ENCODE data around the gene MTIF3. TPM values are rescaled to one million over a fixed set of nuclear protein-coding genes. Genes with fewer than 3 reads are reported as not detected.

MTIF3 gene
- total RNA-seq, 1 experiment from 2014 or later = 31.6 TPM

DNA sequence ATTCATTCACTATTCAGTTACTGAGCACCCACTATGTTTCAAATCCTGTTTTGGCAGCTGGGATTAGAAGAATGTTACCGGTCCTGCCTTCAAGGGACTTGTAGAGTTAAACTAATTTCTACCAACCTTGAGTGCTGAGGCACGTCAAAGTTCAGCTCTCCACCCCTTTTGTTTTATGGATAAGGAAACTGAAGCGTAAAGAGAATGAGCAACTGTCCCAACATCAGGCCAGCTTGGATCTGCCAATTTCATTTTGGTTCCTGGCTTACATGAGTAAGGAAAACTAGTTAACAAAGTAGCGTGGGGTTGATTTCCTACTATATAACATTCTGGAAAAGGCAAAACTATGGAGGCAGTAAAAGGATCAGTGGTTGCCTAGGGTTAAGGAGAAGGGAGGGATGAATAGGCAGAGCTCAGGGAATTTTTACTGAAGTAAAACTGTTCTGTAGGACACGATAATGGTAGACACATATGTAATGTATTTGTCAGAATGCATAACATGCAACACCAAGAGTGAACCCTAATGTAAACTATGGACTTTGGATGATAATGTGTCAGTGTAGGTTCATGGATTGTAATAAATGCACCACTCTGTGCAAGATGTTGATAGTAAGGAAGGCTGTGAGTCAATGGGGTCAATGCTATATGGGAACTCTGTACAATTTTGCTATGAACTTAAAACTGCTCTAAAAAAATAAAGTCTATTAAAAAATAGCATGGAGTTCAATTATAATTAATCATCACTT lies 19.9 kb upstream of the MTIF3 start:
- no peak overlapping the region for H2AK5ac ChIP-seq (ENCODE audit: insufficient read length, low read length)
- H2BK12ac ChIP-seq (ENCODE audit: insufficient read length, low read depth, low read length) = no peak overlapping the region
- no peak overlapping the region for H3T11ph ChIP-seq (ENCODE audit: low read length)
- Mint-ChIP-seq H3K27me3 (ENCODE audit: low read depth) (peaks cover 2% of the 10 kb centered on the region), H3K4me3 (no peak overlapping the region), H3K9me3 (peaks cover 0 to 3% of the 10 kb centered on the region in 2 experiments; a peak in 1 of 5 replicates), H3K27ac (no peak overlapping the region), H3K4me1 (no peaks in the 10 kb centered on the region), H3K36me3 (ENCODE audit: insufficient read depth in 1 of 3, low read depth in 3 of 3) (no peaks in the 10 kb centered on the region)
- no peaks in the 10 kb centered on the region for H3K4me1 ChIP-seq (ENCODE audit: insufficient read depth, low read length)
- no peaks in the 10 kb centered on the region for H4K20me1 ChIP-seq (ENCODE audit: control insufficient read depth, insufficient read depth, insufficient read length)
- H4K8ac ChIP-seq (replicated peaks; ENCODE audit: insufficient read length, low read depth, low read length) = no peak overlapping the region
- no peak overlapping the region for H3K23ac ChIP-seq (ENCODE audit: insufficient read length, low read depth, low read length)
- H3K27ac ChIP-seq (ENCODE audit: insufficient read length, low read depth, low read length) = no peak overlapping the region
- H3K79me2 ChIP-seq (ENCODE audit: insufficient read depth, low read length) = no peaks in the 10 kb centered on the region
- H3K27me3 ChIP-seq (ENCODE audit: insufficient read depth, low read length) = no peaks in the 10 kb centered on the region
- no peak overlapping the region for H2BK15ac ChIP-seq (ENCODE audit: low read depth, low read length)
- no peak overlapping the region for H3K4me2 ChIP-seq (ENCODE audit: insufficient read depth, insufficient read length, low read length)
- no peak overlapping the region for H3K18ac ChIP-seq (ENCODE audit: insufficient read length, low read depth, low read length)
- H3K14ac ChIP-seq (ENCODE audit: insufficient read depth, low read length) = no peak overlapping the region
- no peak for DNase-seq
- no peaks in the 10 kb centered on the region for H3K9me3 ChIP-seq (ENCODE audit: control insufficient read depth, low read depth, low read length)
- H3K23me2 ChIP-seq (ENCODE audit: insufficient read length, low read depth, low read length, poor library complexity, severe bottlenecking) = no peaks in the 10 kb centered on the region
- no peak overlapping the region for H2BK20ac ChIP-seq (ENCODE audit: low read depth, low read length, poor library complexity, severe bottlenecking)
- no peak overlapping the region for H4K91ac ChIP-seq (ENCODE audit: insufficient read length, low read depth, low read length)
- no peak overlapping the region for H3K9ac ChIP-seq (ENCODE audit: extremely low read depth, insufficient read length, low read length)
- H2AFZ ChIP-seq (ENCODE audit: low read length) = no peak overlapping the region
- WGBS (ENCODE audit: extremely low coverage, insufficient read length, low lambda C conversion rate) = no CpG with 5 or more reads among the region's 5 CpGs
- H4K5ac ChIP-seq (ENCODE audit: insufficient read length, low read depth, low read length) = no peak overlapping the region
- H2BK5ac ChIP-seq (ENCODE audit: insufficient read length, low read length) = no peak overlapping the region
- TF ChIP-seq CTCF (conservative IDR thresholded peaks at IDR 0.05) = no peak
- no peak overlapping the region for H3K56ac ChIP-seq (ENCODE audit: insufficient read length, low read depth, low read length)
- H3K4ac ChIP-seq (ENCODE audit: low read depth, low read length) = no peak overlapping the region
- H3K79me1 ChIP-seq (ENCODE audit: insufficient read depth, low read depth, low read length, poor library complexity, severe bottlenecking) = no peaks in the 10 kb centered on the region
- no peak overlapping the region for H2BK120ac ChIP-seq (ENCODE audit: low read depth, low read length, poor library complexity, severe bottlenecking)

All from H9 (cell line).